HG02678 (cell line): ENCODE data around the gene CTAG1B.
"Not testable (repeated sequence)": the region's sequence is repeated elsewhere in the genome, so short reads cannot be mapped to it uniquely, and the experiment has no call there.

ENCODE experiments used
- ATAC-seq: cut with Tn5 transposase; IDR thresholded peaks from one replicate; pipeline ENCODE4 v1.9.1; 2021; ENCODE audit warnings: mild to moderate bottlenecking, moderate library complexity; ENCODE audit not compliant: unreplicated experiment

Gene CTAG1B

GRCh38 chrX:154590415-154590814 is 28.7 kb downstream of the CTAG1B start:
- not testable (repeated sequence) for ATAC-seq

DNA sequence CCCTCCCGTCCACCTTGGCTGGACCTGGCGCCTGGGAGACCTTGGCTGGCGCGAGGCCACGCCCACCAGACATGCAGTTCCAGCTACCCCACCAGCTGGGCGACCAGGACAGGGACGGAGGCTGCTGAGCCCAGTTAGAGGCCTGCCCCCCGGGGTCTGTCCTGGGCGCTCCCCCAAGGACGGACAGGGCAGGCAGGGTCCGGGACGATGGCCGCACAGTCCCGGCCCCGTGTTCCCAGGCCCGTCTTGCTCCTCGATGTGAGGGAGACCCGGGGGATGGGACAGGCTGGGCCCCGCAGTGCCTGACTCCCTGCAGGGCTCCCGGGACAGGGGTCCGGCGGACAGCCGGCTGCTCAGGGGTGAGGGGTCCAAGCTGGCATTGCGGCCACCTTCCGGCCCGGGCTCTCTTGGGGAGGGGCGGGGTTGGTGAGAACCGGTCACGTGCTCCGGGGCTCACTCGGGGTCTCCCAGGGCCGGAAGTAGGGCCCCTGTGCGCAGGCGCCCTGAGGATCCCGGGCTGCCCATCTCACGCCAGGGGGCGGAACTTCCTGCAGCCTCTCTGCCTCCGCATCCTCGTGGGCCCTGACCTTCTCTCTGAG is 34.4 kb downstream of the CTAG1B start, which contains the start of gene CTAG1A:
Gene CTAG1A, plus strand, starts transcription at position 549 of the 599 bp plus-strand sequence. CDS start 74 bp downstream, outside the sequence.
- ATAC-seq = not testable (repeated sequence)

- not testable (repeated sequence) for ATAC-seq
Observed at GRCh38 chrX:154582994-154583393, 36.1 kb downstream of the CTAG1B start.

DNA sequence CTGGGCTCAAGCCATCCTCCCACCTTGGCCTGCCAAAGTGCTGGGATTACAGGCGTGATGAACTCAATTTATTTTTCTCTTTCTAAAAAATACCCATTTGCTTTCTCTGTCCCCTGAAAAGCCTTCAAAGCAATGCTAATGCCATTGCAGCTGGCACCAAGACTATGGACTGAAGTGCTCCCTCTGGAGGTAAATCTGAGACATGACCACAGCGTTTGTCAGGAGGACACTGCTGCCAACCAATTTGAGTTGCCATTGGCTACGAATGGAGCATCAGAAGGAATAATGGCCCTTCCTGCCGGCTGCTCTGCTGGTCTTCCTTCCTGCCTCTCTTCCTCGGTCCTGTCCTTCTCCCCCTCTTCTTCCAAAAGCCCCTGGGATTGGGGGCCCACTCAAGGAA is 44.0 kb downstream of the CTAG1B start:
- ATAC-seq = not testable (repeated sequence)

DNA sequence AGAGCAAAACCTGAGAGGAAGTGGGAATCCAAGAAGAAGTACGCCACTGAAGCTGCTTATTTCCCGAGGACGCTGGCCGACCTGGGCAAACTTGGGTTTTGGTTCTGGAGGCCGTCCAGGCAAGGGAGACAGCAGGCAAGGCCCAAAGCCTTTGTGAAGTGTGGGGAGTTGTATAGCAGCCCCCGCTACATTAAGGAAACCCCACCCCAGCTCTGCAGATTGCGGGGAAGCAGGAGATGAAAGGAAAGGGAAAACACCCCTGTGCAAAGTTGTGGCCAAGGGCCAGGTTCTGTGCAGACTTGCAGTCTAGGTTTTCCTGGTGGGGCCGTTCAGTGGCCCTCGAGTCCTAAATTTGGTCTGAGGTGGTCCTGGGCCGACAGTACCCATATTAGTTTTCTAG is 46.0 kb downstream of the CTAG1B start:
- not testable (repeated sequence) for ATAC-seq

- not testable (repeated sequence) for ATAC-seq
Observed at GRCh38 chrX:154570361-154570760, 48.7 kb downstream of the CTAG1B start.
